ENCODE measurements around the gene CWC22. TPM values are rescaled to one million over a fixed set of nuclear protein-coding genes. Genes with fewer than 3 reads are reported as not detected.

The CWC22 gene
- total RNA-seq, 1 experiment from 2014 or later, result 28.4 TPM

DNA sequence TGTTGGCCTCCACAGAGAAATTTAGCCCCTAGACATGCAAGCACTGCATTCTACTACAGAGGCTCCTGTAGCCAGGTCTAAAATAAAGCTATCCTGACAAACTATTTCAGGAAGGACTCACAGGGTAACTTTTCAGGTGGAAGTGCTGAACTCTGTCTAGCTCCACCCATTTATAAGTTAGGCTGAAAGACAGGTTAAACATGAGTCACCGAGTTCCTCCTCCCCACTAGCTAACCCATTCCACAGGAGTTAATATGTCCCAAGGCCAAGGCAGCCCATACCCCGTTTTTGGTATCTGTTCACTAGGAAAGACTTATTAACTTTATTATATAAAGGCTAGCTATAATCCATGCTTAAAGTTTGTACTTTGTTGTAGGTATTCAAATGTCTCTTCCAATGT lies 3.5 kb downstream of the CWC22 start:
- Mint-ChIP-seq H3K9me3 (no peaks in the 10 kb centered on the region), H3K27me3 (ENCODE audit: low read depth) (no peaks in the 10 kb centered on the region), H3K4me1 (peaks cover 40% of the 10 kb centered on the region), H3K4me3 (no peak overlapping the region), H3K36me3 (no peaks in the 10 kb centered on the region; the same call in 1 of the 2 replicates), H3K27ac (no peak overlapping the region; the same call in 1 of the 2 replicates)
- ChIA-PET CTCF (no interaction called here), POLR2A (no interaction called here)
- ATAC-seq (no peak), DNase-seq (ENCODE audit: low spot score) (no peak)
- no peak for TF ChIP-seq HMGA2 (CRISPR knock-in tag; IDR thresholded peaks at IDR 0.05)
- TF ChIP-seq, protein P1, sequence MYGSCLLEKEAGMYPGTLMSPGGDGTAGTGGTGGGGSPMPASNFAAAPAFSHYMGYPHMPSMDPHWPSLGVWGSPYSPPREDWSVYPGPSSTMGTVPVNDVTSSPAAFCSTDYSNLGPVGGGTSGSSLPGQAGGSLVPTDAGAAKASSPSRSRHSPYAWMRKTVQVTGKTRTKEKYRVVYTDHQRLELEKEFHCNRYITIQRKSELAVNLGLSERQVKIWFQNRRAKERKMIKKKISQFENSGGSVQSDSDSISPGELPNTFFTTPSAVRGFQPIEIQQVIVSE (CRISPR knock-in tag; IDR thresholded peaks at IDR 0.05; ENCODE audit: borderline replicate concordance), result no peak
- TF ChIP-seq, protein P2, sequence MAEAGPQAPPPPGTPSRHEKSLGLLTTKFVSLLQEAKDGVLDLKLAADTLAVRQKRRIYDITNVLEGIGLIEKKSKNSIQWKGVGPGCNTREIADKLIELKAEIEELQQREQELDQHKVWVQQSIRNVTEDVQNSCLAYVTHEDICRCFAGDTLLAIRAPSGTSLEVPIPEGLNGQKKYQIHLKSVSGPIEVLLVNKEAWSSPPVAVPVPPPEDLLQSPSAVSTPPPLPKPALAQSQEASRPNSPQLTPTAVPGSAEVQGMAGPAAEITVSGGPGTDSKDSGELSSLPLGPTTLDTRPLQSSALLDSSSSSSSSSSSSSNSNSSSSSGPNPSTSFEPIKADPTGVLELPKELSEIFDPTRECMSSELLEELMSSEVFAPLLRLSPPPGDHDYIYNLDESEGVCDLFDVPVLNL (CRISPR knock-in tag; IDR thresholded peaks at IDR 0.05; ENCODE audit: borderline replicate concordance, low read depth), result no peak
- TF ChIP-seq, protein P3, sequence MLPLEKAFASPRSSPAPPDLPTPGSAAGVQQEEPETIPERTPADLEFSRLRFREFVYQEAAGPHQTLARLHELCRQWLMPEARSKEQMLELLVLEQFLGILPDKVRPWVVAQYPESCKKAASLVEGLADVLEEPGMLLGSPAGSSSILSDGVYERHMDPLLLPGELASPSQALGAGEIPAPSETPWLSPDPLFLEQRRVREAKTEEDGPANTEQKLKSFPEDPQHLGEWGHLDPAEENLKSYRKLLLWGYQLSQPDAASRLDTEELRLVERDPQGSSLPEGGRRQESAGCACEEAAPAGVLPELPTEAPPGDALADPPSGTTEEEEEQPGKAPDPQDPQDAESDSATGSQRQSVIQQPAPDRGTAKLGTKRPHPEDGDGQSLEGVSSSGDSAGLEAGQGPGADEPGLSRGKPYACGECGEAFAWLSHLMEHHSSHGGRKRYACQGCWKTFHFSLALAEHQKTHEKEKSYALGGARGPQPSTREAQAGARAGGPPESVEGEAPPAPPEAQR (CRISPR knock-in tag; IDR thresholded peaks at IDR 0.05), result no peak
- TF ChIP-seq ZNF317 (CRISPR knock-in tag; IDR thresholded peaks at IDR 0.05; ENCODE audit: borderline replicate concordance, low read depth), result no peak
- no peak for TF ChIP-seq NR2C2 (CRISPR knock-in tag; IDR thresholded peaks at IDR 0.05)
- TF ChIP-seq FOXP1 (CRISPR knock-in tag; IDR thresholded peaks at IDR 0.05; ENCODE audit: borderline replicate concordance), result no peak

DNA sequence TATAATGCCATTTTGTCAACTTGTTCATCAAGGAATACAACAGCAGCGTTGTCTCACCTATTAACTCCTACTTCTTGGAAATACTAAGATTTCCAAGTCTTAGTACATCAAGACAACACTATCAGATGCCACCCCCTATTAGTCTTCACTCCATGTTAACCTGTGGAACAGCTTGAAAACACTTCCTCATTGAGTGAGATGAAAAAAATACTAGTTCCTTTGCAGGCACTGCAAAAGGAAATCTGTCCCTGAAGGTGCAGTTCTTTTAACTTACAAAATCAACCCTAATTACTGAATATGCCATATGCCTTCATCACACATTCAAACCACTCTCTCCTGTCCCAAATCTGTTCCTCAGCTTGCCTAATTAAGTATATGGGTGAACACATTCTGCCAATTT lies 4.0 kb downstream of the CWC22 start:
- ATAC-seq, result no peak
- DNase-seq (ENCODE audit: low spot score), result no peak
- no peak overlapping the region for H3K4me3 Mint-ChIP-seq
- no peaks in the 10 kb centered on the region for H3K27me3 Mint-ChIP-seq (ENCODE audit: low read depth)
- ChIA-PET CTCF (no interaction called here), POLR2A (no interaction called here)
- no peak overlapping the region; the same call in 1 of the 2 replicates for H3K27ac Mint-ChIP-seq
- no peaks in the 10 kb centered on the region for H3K9me3 Mint-ChIP-seq
- no peaks in the 10 kb centered on the region; the same call in 1 of the 2 replicates for H3K36me3 Mint-ChIP-seq
- H3K4me1 Mint-ChIP-seq, result peaks cover 42% of the 10 kb centered on the region
- TF ChIP-seq, protein P4, sequence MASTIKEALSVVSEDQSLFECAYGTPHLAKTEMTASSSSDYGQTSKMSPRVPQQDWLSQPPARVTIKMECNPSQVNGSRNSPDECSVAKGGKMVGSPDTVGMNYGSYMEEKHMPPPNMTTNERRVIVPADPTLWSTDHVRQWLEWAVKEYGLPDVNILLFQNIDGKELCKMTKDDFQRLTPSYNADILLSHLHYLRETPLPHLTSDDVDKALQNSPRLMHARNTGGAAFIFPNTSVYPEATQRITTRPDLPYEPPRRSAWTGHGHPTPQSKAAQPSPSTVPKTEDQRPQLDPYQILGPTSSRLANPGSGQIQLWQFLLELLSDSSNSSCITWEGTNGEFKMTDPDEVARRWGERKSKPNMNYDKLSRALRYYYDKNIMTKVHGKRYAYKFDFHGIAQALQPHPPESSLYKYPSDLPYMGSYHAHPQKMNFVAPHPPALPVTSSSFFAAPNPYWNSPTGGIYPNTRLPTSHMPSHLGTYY (CRISPR knock-in tag; IDR thresholded peaks at IDR 0.05), result no peak
- TF ChIP-seq, protein P5, sequence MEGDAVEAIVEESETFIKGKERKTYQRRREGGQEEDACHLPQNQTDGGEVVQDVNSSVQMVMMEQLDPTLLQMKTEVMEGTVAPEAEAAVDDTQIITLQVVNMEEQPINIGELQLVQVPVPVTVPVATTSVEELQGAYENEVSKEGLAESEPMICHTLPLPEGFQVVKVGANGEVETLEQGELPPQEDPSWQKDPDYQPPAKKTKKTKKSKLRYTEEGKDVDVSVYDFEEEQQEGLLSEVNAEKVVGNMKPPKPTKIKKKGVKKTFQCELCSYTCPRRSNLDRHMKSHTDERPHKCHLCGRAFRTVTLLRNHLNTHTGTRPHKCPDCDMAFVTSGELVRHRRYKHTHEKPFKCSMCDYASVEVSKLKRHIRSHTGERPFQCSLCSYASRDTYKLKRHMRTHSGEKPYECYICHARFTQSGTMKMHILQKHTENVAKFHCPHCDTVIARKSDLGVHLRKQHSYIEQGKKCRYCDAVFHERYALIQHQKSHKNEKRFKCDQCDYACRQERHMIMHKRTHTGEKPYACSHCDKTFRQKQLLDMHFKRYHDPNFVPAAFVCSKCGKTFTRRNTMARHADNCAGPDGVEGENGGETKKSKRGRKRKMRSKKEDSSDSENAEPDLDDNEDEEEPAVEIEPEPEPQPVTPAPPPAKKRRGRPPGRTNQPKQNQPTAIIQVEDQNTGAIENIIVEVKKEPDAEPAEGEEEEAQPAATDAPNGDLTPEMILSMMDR (IDR thresholded peaks at IDR 0.05), result no peak
- TF ChIP-seq, protein P6, sequence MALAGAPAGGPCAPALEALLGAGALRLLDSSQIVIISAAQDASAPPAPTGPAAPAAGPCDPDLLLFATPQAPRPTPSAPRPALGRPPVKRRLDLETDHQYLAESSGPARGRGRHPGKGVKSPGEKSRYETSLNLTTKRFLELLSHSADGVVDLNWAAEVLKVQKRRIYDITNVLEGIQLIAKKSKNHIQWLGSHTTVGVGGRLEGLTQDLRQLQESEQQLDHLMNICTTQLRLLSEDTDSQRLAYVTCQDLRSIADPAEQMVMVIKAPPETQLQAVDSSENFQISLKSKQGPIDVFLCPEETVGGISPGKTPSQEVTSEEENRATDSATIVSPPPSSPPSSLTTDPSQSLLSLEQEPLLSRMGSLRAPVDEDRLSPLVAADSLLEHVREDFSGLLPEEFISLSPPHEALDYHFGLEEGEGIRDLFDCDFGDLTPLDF (CRISPR knock-in tag; IDR thresholded peaks at IDR 0.05), result no peak
- no peak for TF ChIP-seq CBFB (CRISPR knock-in tag; IDR thresholded peaks at IDR 0.05; ENCODE audit: low read depth)
- TF ChIP-seq, protein P7, sequence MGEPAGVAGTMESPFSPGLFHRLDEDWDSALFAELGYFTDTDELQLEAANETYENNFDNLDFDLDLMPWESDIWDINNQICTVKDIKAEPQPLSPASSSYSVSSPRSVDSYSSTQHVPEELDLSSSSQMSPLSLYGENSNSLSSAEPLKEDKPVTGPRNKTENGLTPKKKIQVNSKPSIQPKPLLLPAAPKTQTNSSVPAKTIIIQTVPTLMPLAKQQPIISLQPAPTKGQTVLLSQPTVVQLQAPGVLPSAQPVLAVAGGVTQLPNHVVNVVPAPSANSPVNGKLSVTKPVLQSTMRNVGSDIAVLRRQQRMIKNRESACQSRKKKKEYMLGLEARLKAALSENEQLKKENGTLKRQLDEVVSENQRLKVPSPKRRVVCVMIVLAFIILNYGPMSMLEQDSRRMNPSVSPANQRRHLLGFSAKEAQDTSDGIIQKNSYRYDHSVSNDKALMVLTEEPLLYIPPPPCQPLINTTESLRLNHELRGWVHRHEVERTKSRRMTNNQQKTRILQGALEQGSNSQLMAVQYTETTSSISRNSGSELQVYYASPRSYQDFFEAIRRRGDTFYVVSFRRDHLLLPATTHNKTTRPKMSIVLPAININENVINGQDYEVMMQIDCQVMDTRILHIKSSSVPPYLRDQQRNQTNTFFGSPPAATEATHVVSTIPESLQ (CRISPR knock-in tag; IDR thresholded peaks at IDR 0.05), result no peak
- TF ChIP-seq, protein P8, sequence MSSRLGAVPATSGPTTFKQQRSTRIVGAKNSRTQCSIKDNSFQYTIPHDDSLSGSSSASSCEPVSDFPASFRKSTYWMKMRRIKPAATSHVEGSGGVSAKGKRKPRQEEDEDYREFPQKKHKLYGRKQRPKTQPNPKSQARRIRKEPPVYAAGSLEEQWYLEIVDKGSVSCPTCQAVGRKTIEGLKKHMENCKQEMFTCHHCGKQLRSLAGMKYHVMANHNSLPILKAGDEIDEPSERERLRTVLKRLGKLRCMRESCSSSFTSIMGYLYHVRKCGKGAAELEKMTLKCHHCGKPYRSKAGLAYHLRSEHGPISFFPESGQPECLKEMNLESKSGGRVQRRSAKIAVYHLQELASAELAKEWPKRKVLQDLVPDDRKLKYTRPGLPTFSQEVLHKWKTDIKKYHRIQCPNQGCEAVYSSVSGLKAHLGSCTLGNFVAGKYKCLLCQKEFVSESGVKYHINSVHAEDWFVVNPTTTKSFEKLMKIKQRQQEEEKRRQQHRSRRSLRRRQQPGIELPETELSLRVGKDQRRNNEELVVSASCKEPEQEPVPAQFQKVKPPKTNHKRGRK (CRISPR knock-in tag; IDR thresholded peaks at IDR 0.05; ENCODE audit: borderline replicate concordance), result no peak
- TF ChIP-seq NR2C2 (CRISPR knock-in tag; IDR thresholded peaks at IDR 0.05), result no peak
- TF ChIP-seq, protein P9, sequence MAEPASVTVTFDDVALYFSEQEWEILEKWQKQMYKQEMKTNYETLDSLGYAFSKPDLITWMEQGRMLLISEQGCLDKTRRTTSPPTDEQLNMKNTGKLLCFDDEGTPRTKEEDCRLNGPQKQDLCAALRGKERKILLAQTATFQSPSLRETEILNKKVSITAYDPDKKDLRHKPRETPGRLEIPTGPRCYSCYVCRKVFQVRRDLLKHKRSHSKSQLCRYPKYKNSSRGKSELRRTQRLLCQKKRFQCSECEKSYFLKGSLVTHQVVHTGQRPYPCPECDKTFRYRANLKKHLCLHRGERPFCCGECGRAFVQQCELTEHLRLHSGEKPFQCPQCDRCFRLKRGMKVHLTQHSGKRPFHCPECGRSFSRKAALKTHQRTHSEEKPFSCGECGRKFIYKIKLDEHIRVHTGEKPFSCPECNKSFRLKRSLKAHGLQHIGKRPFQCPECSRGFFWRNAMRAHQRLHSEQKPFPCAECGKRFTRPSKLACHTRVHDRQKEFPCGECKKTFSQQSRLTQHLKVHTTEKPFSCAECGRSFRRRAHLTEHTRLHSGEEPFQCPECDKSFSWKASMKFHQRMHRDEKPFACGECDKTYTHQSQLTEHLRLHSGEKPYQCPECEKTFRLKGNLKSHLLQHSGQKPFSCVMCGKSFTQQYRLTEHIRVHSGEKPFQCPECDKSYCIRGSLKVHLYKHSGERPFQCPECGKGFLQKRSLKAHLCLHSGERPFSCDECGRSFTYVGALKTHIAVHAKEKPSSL (CRISPR knock-in tag; conservative IDR thresholded peaks at IDR 0.05), result no peak
- TF ChIP-seq HMGA2 (CRISPR knock-in tag; IDR thresholded peaks at IDR 0.05), result no peak
- no peak for TF ChIP-seq ETV6 (CRISPR knock-in tag; IDR thresholded peaks at IDR 0.05)
- TF ChIP-seq, protein P10, sequence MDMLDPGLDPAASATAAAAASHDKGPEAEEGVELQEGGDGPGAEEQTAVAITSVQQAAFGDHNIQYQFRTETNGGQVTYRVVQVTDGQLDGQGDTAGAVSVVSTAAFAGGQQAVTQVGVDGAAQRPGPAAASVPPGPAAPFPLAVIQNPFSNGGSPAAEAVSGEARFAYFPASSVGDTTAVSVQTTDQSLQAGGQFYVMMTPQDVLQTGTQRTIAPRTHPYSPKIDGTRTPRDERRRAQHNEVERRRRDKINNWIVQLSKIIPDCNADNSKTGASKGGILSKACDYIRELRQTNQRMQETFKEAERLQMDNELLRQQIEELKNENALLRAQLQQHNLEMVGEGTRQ (CRISPR knock-in tag; IDR thresholded peaks at IDR 0.05), result no peak
- TF ChIP-seq TP53 (CRISPR knock-in tag; IDR thresholded peaks at IDR 0.05), result no peak
- TF ChIP-seq NFATC4 (CRISPR knock-in tag; IDR thresholded peaks at IDR 0.05), result no peak
- TF ChIP-seq GABPB1 (CRISPR knock-in tag; IDR thresholded peaks at IDR 0.05), result no peak
- no peak for TF ChIP-seq ELF4 (CRISPR knock-in tag; IDR thresholded peaks at IDR 0.05; ENCODE audit: low read depth)

Data from WTC11 (cell line).